Stimulated activated CD8-positive, alpha-beta memory T cell treated with anti-CD3 and anti-CD28 coated beads, Interleukin-15, amount 100 ng/mL, for 1 hour (primary cell): Measurements from ENCODE around the gene METAP1.
"Not testable (repeated sequence)": the region's sequence is repeated elsewhere in the genome, so short reads cannot be mapped to it uniquely, and the experiment has no call there.

Experiments
- DNase-seq: peaks from one replicate; pipeline ENCODE4 v3.0.0-alpha.2; 2020; ENCODE audit warnings: low read depth

The METAP1 gene

GRCh38 chr4:98997166-98997565 is 1.6 kb downstream of the METAP1 start:
- no peak for DNase-seq

- no peak for DNase-seq
Observed at GRCh38 chr4:98998551-98998950, 3.0 kb downstream of the METAP1 start.

- DNase-seq = no peak
Observed at GRCh38 chr4:99002279-99002678, 6.8 kb downstream of the METAP1 start.

- DNase-seq = no peak
Observed at GRCh38 chr4:99008051-99008450, 12.5 kb downstream of the METAP1 start.

GRCh38 chr4:99011910-99012309 is 16.4 kb downstream of the METAP1 start:
- DNase-seq = no peak

- DNase-seq = no peak
Observed at GRCh38 chr4:99013402-99013843, 17.9 kb downstream of the METAP1 start.

GRCh38 chr4:99013884-99014523 is 18.5 kb downstream of the METAP1 start:
- no peak for DNase-seq

GRCh38 chr4:99021386-99021785 is 25.9 kb downstream of the METAP1 start:
- DNase-seq = no peak

- no peak for DNase-seq
Observed at GRCh38 chr4:99022566-99022965, 27.0 kb downstream of the METAP1 start.

- not testable (repeated sequence) for DNase-seq
Observed at GRCh38 chr4:99023800-99024251, 28.3 kb downstream of the METAP1 start.

- no peak for DNase-seq
Observed at GRCh38 chr4:99024481-99025275, 29.2 kb downstream of the METAP1 start.

- DNase-seq = no peak
Observed at GRCh38 chr4:99025506-99025905, 30.0 kb downstream of the METAP1 start.

GRCh38 chr4:99027304-99027703 is 31.8 kb downstream of the METAP1 start:
- no peak for DNase-seq

- DNase-seq = no peak
Observed at GRCh38 chr4:99028187-99028586, 32.7 kb downstream of the METAP1 start.

GRCh38 chr4:99029018-99029735 is 33.7 kb downstream of the METAP1 start:
- no peak for DNase-seq

GRCh38 chr4:99029852-99030251 is 34.3 kb downstream of the METAP1 start:
- DNase-seq = no peak

- no peak for DNase-seq
Observed at GRCh38 chr4:99033956-99034355, 38.4 kb downstream of the METAP1 start.

- DNase-seq = no peak
Observed at GRCh38 chr4:99038213-99038612, 42.7 kb downstream of the METAP1 start.

- no peak for DNase-seq
Observed at GRCh38 chr4:99043346-99043745, 47.8 kb downstream of the METAP1 start.

GRCh38 chr4:99047710-99048109 is 52.2 kb downstream of the METAP1 start:
- no peak for DNase-seq

GRCh38 chr4:99052902-99053301 is 57.4 kb downstream of the METAP1 start:
- DNase-seq = no peak

GRCh38 chr4:99054428-99054994 is 59.0 kb downstream of the METAP1 start:
- no peak for DNase-seq
